ENCODE results near the gene ATG10. TPM values are rescaled to one million over a fixed set of nuclear protein-coding genes. Genes with fewer than 3 reads are reported as not detected.
A peak's percentile ranks its signal among the peaks of the same experiment; 100 is the strongest.
"Not testable (repeated sequence)": the region's sequence is repeated elsewhere in the genome, so short reads cannot be mapped to it uniquely, and the experiment has no call there.

ATG10 gene
- total RNA-seq, 4 donors from 2014 or later, result 5.6 to 10.7 (median 8.3) TPM

DNA sequence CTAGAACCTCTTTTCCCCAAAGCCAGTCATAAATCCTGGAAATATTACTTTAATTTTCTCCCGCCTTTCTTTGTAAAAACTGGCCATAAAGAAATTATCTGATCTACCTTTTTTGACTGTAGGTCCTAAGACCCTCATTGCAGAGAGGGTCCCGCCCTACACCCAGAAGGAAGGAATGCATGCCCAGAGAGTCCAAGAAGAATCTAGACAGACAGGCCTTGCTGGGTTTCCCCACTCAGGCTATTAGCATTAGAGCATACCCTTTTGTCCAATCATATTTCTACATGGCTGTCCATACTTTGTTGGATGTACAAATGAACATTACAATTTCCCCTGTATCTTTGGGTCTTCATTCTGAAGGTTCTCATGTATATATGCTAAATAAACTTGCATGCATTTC lies 1.9 kb upstream of the ATG10 start:
- TF ChIP-seq EP300 (IDR thresholded peaks at IDR 0.05), result no peak
- no peak for TF ChIP-seq POLR2A (IDR thresholded peaks at IDR 0.05)
- TF ChIP-seq POLR2AphosphoS5 (IDR thresholded peaks at IDR 0.05), result no peak
- TF ChIP-seq, protein P1, sequence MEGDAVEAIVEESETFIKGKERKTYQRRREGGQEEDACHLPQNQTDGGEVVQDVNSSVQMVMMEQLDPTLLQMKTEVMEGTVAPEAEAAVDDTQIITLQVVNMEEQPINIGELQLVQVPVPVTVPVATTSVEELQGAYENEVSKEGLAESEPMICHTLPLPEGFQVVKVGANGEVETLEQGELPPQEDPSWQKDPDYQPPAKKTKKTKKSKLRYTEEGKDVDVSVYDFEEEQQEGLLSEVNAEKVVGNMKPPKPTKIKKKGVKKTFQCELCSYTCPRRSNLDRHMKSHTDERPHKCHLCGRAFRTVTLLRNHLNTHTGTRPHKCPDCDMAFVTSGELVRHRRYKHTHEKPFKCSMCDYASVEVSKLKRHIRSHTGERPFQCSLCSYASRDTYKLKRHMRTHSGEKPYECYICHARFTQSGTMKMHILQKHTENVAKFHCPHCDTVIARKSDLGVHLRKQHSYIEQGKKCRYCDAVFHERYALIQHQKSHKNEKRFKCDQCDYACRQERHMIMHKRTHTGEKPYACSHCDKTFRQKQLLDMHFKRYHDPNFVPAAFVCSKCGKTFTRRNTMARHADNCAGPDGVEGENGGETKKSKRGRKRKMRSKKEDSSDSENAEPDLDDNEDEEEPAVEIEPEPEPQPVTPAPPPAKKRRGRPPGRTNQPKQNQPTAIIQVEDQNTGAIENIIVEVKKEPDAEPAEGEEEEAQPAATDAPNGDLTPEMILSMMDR (IDR thresholded peaks at IDR 0.05), result no peak
- Histone ChIP-seq H3K4me3 (no peak overlapping the region), H3K36me3 (no peaks in the 10 kb centered on the region), H3K27ac (no peak overlapping the region), H3K4me1 (peaks cover 19% of the 10 kb centered on the region), H3K27me3 (no peaks in the 10 kb centered on the region), H3K9me3 (no peaks in the 10 kb centered on the region)
- no peak for DNase-seq (ENCODE audit: low spot score in 2 of 2)
- 94% methylated on average over 2 of the region's 2 CpGs for WGBS

DNA sequence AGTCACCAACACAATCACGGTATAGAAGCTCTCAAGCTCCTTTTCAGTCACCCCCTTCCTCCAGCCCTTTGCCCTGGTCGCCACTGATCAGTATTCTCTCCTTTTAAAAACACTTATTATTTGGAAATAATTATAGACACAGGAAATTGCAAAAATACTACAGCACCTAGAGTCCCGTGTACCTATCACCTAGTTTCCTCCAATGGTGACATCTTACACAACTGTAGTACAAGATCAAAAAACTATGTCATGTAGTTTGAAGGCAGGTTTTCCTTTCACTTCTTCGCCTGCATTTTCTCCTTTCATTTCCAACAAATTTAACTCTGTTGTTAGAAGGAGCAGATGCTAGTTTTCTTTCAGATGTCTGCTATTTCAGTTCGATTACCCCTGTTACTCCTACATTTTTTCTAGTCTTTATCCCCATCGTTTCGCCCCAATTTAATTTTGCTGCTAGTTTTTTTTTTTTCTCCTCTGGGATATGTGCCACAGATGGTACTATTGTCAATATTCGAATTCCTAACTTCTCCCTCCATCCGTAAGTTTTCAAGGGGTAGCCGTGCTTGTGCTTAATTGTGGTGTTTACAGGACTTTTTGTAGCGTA lies 612 bp upstream of the ATG10 start:
- Histone ChIP-seq H3K27ac (peak overlapping the region; percentile 99), H3K27me3 (no peaks in the 10 kb centered on the region), H3K9me3 (no peaks in the 10 kb centered on the region), H3K36me3 (no peaks in the 10 kb centered on the region), H3K4me3 (peak overlapping the region; percentile 93), H3K4me1 (peaks cover 19% of the 10 kb centered on the region)
- TF ChIP-seq, protein P1 (IDR thresholded peaks at IDR 0.05), result no peak
- TF ChIP-seq POLR2AphosphoS5 (IDR thresholded peaks at IDR 0.05), result no peak
- TF ChIP-seq POLR2A (IDR thresholded peaks at IDR 0.05), result no peak
- TF ChIP-seq EP300 (IDR thresholded peaks at IDR 0.05), result no peak
- WGBS, result 2% methylated on average over 11 of the region's 11 CpGs
- DNase-seq (ENCODE audit: low spot score in 2 of 2), result no peak

DNA sequence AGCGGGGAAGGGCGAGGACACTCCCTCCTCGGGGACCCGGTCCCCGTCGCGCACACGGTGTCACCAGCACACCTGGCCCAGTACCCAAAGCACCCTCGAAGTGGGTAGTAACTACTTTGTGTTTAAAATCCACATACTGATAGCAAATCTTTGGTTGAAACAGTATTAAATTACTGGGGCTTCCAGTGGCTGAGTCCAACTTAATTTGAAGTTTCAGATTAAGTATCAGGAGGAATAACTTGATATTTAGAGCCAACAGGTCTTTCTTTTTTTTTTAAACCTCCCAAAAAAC lies 615 bp downstream of the ATG10 start:
- 0% methylated on average over 9 of the region's 9 CpGs for WGBS
- Histone ChIP-seq H3K36me3 (peaks cover 4% of the 10 kb centered on the region), H3K9me3 (no peaks in the 10 kb centered on the region), H3K4me1 (peaks cover 19% of the 10 kb centered on the region), H3K4me3 (peak overlapping the region; percentile 93), H3K27ac (peak overlapping the region; percentile 99), H3K27me3 (no peaks in the 10 kb centered on the region)
- DNase-seq (ENCODE audit: low spot score in 2 of 2), result no peak
- TF ChIP-seq POLR2AphosphoS5 (IDR thresholded peaks at IDR 0.05) (no peak), POLR2A (IDR thresholded peaks at IDR 0.05) (no peak), EP300 (IDR thresholded peaks at IDR 0.05) (no peak)
- TF ChIP-seq, protein P1 (IDR thresholded peaks at IDR 0.05), result no peak

DNA sequence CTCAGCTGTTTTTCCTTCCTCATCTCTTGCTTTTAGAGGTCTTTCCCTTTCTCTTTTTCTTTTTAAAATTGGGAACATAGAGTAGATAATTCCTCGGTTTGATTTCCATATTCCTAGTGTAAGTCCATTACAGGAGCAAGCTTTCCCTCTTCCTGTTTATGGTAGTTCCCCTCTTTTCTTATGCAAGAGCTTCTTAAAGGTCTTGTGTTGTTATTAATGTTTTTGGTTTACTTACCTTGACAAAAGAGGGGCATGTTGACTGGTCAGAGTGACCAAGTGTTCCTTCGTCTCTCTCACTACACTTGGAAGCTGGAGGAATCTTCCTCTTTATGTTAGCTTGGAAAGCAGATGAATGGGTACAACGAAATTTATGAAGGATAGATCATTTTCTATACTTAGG lies 8.3 kb downstream of the ATG10 start:
- H3K9me3 ChIP-seq, result no peaks in the 10 kb centered on the region
- H3K27ac ChIP-seq, result no peak overlapping the region
- TF ChIP-seq POLR2AphosphoS5 (IDR thresholded peaks at IDR 0.05), result no peak
- 68% methylated on average over 3 of the region's 3 CpGs for WGBS
- H3K4me3 ChIP-seq, result no peak overlapping the region
- DNase-seq (ENCODE audit: low spot score in 2 of 2), result no peak
- H3K4me1 ChIP-seq, result no peaks in the 10 kb centered on the region
- H3K36me3 ChIP-seq, result peaks cover 32% of the 10 kb centered on the region
- no peaks in the 10 kb centered on the region for H3K27me3 ChIP-seq

DNA sequence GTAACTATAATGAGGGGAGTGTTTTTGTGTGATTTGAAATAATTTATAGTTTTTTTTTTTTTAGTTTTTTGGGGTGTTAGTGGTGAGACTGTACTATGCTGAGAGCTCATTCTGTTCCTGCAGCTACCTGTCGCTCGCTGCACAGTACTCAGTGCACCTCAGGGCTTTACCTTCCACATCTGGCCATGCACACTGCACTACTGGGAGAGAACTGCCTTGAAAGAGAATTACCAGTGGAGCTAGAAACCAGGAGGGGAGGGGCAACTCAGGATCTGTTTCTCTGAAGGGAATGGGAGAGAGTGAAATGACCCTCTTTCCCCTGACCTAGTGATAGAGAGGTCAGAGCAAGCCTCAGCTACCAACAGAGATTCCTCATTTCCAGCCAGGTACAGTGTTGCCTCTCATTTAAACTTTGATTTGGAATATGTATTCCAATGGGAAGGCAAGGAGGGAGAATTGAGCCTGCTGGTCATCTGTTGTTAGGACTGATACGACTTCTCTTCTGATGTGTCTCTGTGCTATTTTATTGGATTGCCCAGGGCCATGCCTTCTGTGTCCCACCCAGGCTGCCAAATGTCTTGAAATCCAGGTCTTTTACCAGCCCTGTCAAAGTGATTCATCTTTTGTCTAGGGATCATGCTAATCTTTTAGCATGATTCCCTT lies 8.9 kb downstream of the ATG10 start:
- no peaks in the 10 kb centered on the region for H3K27me3 ChIP-seq
- no peak for DNase-seq (ENCODE audit: low spot score in 2 of 2)
- H3K27ac ChIP-seq, result no peak overlapping the region
- 78% methylated on average over 3 of the region's 3 CpGs for WGBS
- no peaks in the 10 kb centered on the region for H3K4me1 ChIP-seq
- no peaks in the 10 kb centered on the region for H3K9me3 ChIP-seq
- TF ChIP-seq POLR2A (IDR thresholded peaks at IDR 0.05) (no peak), POLR2AphosphoS5 (IDR thresholded peaks at IDR 0.05) (no peak), EP300 (IDR thresholded peaks at IDR 0.05) (no peak)
- TF ChIP-seq, protein P1 (IDR thresholded peaks at IDR 0.05), result no peak
- H3K4me3 ChIP-seq, result no peak overlapping the region
- peaks cover 32% of the 10 kb centered on the region for H3K36me3 ChIP-seq

DNA sequence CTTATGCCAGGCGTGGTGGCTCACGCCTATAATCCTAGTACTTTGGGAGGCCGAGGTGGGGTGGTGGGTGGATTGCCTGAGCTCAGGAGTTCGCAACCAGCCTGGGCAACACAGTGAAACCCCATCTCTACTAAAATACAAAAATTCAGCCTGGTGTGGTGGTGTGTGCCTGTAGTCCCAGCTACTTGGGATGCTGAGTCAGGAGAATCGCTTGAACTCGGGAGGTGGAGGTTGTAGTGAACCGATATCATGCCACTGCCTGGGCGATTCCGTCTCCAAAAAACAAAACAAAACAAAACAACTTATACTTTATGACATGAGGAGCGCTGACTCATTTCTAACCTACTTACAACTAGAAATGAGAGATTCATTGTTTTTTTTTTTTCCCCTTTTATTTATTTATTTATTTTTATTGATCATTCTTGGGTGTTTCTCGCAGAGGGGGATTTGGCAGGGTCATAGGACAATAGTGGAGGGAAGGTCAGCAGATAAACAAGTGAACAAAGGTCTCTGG lies 10.4 kb downstream of the ATG10 start:
- not testable (repeated sequence) for H3K4me3 ChIP-seq; DNase-seq (ENCODE audit: low spot score in 2 of 2); H3K27me3 ChIP-seq; H3K9me3 ChIP-seq; H3K27ac ChIP-seq; H3K4me1 ChIP-seq
- H3K36me3 ChIP-seq, result peaks cover 31% of the 10 kb centered on the region
- WGBS, result 95% methylated on average over 11 of the region's 11 CpGs

DNA sequence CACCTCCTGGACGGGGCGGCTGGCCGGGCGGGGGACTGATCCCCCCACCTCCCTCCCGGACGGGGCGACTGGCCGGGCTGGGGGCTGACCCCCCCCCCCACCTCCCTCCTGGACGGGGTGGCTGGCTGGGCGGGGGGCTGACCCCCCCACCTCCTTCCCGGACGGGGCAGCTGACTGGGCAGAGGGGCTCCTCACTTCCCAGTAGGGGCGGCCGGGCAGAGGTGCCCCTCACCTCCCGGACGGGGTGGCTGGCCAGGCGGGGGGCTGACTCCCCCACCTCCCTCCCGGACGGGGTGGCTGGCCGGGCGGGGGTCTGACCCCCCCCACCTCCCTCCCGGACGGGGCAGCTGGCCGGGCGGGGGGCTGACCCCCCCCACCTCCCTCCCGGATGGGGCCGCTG lies 11.3 kb downstream of the ATG10 start:
- not testable (repeated sequence) for H3K27ac ChIP-seq; H3K9me3 ChIP-seq; H3K4me3 ChIP-seq; DNase-seq (ENCODE audit: low spot score in 2 of 2); H3K27me3 ChIP-seq; H3K4me1 ChIP-seq
- no CpG with 5 or more reads among the region's 27 CpGs for WGBS
- peaks cover 24% of the 10 kb centered on the region for H3K36me3 ChIP-seq

DNA sequence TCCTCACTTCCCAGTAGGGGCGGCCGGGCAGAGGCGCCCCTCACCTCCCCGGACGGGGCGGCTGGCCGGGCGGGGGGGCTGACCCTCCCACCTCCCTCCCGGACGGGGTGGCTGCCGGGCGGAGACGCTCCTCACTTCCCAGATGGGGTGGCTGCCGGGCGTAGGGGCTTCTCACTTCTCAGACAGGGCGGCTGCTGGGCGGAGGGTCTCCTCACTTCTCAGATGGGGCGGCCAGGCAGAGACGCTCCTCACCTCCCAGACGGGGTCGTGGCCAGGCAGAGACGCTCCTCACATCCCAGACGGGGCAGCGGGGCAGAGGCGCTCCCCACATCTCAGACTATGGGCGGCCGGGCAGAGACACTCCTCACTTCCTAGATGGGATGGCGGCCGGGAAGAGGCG lies 11.7 kb downstream of the ATG10 start:
- H3K4me3 ChIP-seq; H3K4me1 ChIP-seq; H3K27ac ChIP-seq; DNase-seq (ENCODE audit: low spot score in 2 of 2); H3K27me3 ChIP-seq; H3K9me3 ChIP-seq: not testable (repeated sequence)
- no CpG with 5 or more reads among the region's 30 CpGs for WGBS
- peaks cover 24% of the 10 kb centered on the region for H3K36me3 ChIP-seq

Measured in suprapubic skin (tissue), 4 donors.